Panc1 (cell line): ENCODE results near the gene ZNF57. TPM values are rescaled to one million over a fixed set of nuclear protein-coding genes. Genes with fewer than 3 reads are reported as not detected.
"Not testable (repeated sequence)": the region's sequence is repeated elsewhere in the genome, so short reads cannot be mapped to it uniquely, and the experiment has no call there.

Source experiments
- ATAC-seq: fragments of 200-7000 bp; cut with Tn5 transposase; 2 replicates; pipeline ENCODE4 v1.9.1; 2020; ENCODE audit warnings: mild to moderate bottlenecking, moderate library complexity
- BruUV-seq: library from RNA; stranded (reverse); fragments of 400-500 nt; replicated peaks from 2 replicates; lab custom pipeline; 2021; lab: Mats Ljungman, UMichigan
- CTCF ChIA-PET: fragments of 300-600 bp; sonication (Branson Sonifier 250); formaldehyde crosslinking; loops from one replicate; lab custom pipeline; 2022; ENCODE audit warnings: antibody characterized with exemption; lab: Charles Lee
- POLR2A ChIA-PET: fragments of 300-600 bp; sonication (Branson Sonifier 250); formaldehyde crosslinking; loops from one replicate; lab custom pipeline; 2022; ENCODE audit warnings: antibody characterized with exemption; lab: Charles Lee
- DNase-seq: peaks from one replicate; pipeline ENCODE4 v3.0.0-alpha.2; 2010; ENCODE audit warnings: low read depth, low spot score
- H3K27ac ChIP-seq: 2 replicates; pipeline ENCODE4 v1.5.1; 2011; ENCODE audit warnings: mild to moderate bottlenecking, low read length, inconsistent platforms
- H3K27me3 ChIP-seq: fragments of 200-500 bp; sonication (Bioruptor generic); 2 replicates; pipeline ENCODE4 v1.6.0; 2014; ENCODE audit warnings: low read length, inconsistent platforms; ENCODE audit not compliant: control insufficient read depth, insufficient read depth
- H3K36me3 ChIP-seq: fragments of 200-500 bp; sonication (Bioruptor generic); 2 replicates; pipeline ENCODE4 v1.5.1; 2014; ENCODE audit warnings: inconsistent platforms, mild to moderate bottlenecking, low read length, moderate library complexity; ENCODE audit not compliant: control insufficient read depth, insufficient read depth
- H3K4me1 ChIP-seq: 2 replicates; pipeline ENCODE4 v1.5.1; 2011; ENCODE audit warnings: inconsistent platforms, mild to moderate bottlenecking, low read length, moderate library complexity; ENCODE audit not compliant: control insufficient read depth, insufficient read depth
- H3K4me3 ChIP-seq, 2 experiments: 2 replicates each; pipeline ENCODE4 v1.5.1; 2011 to 2012; ENCODE audit warnings: low read depth in 2 of 2, low read length in 2 of 2, mild to moderate bottlenecking in 2 of 2, inconsistent platforms in 1 of 2, moderate library complexity in 1 of 2
- H3K9me3 ChIP-seq: fragments of 200-500 bp; sonication (Bioruptor generic); 2 replicates; pipeline ENCODE4 v1.5.1; 2014; ENCODE audit warnings: low read depth, mild to moderate bottlenecking, inconsistent platforms, low read length, moderate library complexity; ENCODE audit not compliant: control insufficient read depth, insufficient read depth
- POLR2AphosphoS5 ChIP-seq: IDR thresholded peaks from 2 replicates; pipeline ENCODE4 v1.6.1; 2012; ENCODE audit warnings: mild to moderate bottlenecking, low read depth, low read length, moderate library complexity
- SIN3A ChIP-seq: IDR thresholded peaks from 2 replicates; pipeline ENCODE4 v1.6.1; 2012; ENCODE audit warnings: low read depth, mild to moderate bottlenecking, low read length, moderate library complexity, borderline replicate concordance; ENCODE audit not compliant: insufficient read depth
- TCF7L2 ChIP-seq: IDR thresholded peaks from 2 replicates; pipeline ENCODE4 v1.6.1; 2011; ENCODE audit warnings: mild to moderate bottlenecking, low read depth, low read length, inconsistent platforms
- in situ Hi-C: cut with HindIII; loops from 2 replicates; pipeline ENCODE4 v1.10.0; 2016; ENCODE audit warnings: low sequenced_read_pairs, low pct_unique_long_range_greater_than_20kb
- intact Hi-C: fragments of 100-400 bp; cut with micrococcal nuclease; formaldehyde crosslinking; loops from one replicate; pipeline ENCODE4 v1.10.0; 2022; ENCODE audit not compliant: unreplicated experiment
- total RNA-seq: library from RNA; stranded (reverse); gene quantifications from one replicate; pipeline ENCODE4 v1.2.1, GENCODE V29; 2021; ENCODE audit not compliant: unreplicated experiment
- TF ChIP-seq, protein P1 (sequence below): fragments of 450-650 bp; IDR thresholded peaks from 2 replicates; pipeline ENCODE4 v1.5.1; 2017; ENCODE audit warnings: mild to moderate bottlenecking
- TF ChIP-seq, protein P2 (sequence below), 2 experiments: IDR thresholded peaks; 2 replicates each; pipeline ENCODE4 v1.6.1; 2011 to 2012; ENCODE audit warnings: low read depth in 2 of 2, control low read depth in 1 of 2, low read length in 1 of 2, mild to moderate bottlenecking in 1 of 2, moderate library complexity in 1 of 2; ENCODE audit not compliant: insufficient read depth in 1 of 2

Gene ZNF57
- total RNA-seq, 1 experiment from 2014 or later: 4.9 TPM

DNA sequence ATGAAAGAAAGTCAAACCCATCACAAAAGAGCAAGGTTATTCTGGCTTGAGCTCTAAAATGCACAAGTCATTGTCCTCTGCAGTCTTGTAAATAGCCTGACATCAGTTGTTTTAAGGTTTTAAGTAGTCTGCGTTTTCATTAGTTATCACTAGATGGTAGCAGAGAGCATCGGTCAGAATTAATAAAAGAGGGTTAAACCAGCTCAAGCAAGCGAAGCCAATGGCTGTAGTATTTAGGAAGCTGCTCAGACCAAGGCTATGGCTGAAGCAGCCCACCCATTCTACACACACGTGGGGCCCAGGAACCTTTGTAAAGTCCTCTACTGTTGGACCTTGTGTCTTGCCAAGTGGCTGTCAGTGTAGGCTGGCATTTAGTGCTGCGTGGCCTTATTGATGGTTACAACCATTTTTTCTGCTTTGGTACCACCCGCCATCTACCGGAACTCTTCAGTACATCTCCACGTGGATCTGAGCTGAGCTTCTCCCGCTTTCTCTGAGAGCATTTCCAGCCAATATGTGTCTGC, 13.3 kb upstream of the ZNF57 start:
- Histone ChIP-seq H3K4me3 (no peak overlapping the region), H3K4me1 (no peaks in the 10 kb centered on the region), H3K27ac (no peak overlapping the region), H3K36me3 (no peaks in the 10 kb centered on the region), H3K27me3 (no peaks in the 10 kb centered on the region), H3K9me3 (no peaks in the 10 kb centered on the region)
- ChIA-PET POLR2A (no interaction called here), CTCF (interaction anchor here (0.6 to 1.0 kb wide), 2 partner anchors 64 to 239 kb away, joined by 3 to 5 read pairs; no protein-coding TSS in a partner anchor)
- TF ChIP-seq, protein P1, sequence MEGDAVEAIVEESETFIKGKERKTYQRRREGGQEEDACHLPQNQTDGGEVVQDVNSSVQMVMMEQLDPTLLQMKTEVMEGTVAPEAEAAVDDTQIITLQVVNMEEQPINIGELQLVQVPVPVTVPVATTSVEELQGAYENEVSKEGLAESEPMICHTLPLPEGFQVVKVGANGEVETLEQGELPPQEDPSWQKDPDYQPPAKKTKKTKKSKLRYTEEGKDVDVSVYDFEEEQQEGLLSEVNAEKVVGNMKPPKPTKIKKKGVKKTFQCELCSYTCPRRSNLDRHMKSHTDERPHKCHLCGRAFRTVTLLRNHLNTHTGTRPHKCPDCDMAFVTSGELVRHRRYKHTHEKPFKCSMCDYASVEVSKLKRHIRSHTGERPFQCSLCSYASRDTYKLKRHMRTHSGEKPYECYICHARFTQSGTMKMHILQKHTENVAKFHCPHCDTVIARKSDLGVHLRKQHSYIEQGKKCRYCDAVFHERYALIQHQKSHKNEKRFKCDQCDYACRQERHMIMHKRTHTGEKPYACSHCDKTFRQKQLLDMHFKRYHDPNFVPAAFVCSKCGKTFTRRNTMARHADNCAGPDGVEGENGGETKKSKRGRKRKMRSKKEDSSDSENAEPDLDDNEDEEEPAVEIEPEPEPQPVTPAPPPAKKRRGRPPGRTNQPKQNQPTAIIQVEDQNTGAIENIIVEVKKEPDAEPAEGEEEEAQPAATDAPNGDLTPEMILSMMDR: peak; percentile 78
- no peak for TF ChIP-seq TCF7L2
- no TSS peak for BruUV-seq
- DNase-seq: peak; percentile 61
- intact Hi-C loops (no loop called here), in situ Hi-C loops (no loop called here)
- peak; percentile 88 for ATAC-seq

DNA sequence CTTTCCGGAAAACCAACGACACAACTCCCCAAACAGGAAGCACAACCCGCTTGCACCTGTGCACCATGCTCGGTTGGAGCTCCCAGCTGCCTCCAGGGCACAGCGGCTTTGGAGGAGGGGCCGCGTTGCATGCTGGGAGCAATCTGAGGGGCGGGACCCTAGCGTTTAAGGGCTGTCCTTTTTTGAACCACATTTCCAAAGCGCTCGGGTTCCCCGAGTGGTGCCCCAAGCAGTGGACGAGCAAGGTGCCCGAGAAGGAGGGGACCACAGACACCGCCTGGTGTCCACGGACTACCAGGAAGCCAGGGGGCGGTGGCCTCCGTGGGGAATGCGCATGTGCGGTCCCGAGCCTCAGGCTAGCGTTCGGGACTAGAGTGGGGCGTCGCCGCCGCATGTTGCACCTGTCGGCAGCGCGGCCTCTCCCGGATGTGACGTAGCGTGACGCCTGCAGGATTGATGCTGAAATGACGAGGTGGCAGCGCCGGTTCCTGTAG, 11.9 kb upstream of the ZNF57 start:
- no peaks in the 10 kb centered on the region for H3K4me1 ChIP-seq
- H3K9me3 ChIP-seq: no peaks in the 10 kb centered on the region
- TF ChIP-seq SIN3A (no peak), TCF7L2 (no peak), POLR2AphosphoS5 (no peak)
- TF ChIP-seq, protein P2, sequence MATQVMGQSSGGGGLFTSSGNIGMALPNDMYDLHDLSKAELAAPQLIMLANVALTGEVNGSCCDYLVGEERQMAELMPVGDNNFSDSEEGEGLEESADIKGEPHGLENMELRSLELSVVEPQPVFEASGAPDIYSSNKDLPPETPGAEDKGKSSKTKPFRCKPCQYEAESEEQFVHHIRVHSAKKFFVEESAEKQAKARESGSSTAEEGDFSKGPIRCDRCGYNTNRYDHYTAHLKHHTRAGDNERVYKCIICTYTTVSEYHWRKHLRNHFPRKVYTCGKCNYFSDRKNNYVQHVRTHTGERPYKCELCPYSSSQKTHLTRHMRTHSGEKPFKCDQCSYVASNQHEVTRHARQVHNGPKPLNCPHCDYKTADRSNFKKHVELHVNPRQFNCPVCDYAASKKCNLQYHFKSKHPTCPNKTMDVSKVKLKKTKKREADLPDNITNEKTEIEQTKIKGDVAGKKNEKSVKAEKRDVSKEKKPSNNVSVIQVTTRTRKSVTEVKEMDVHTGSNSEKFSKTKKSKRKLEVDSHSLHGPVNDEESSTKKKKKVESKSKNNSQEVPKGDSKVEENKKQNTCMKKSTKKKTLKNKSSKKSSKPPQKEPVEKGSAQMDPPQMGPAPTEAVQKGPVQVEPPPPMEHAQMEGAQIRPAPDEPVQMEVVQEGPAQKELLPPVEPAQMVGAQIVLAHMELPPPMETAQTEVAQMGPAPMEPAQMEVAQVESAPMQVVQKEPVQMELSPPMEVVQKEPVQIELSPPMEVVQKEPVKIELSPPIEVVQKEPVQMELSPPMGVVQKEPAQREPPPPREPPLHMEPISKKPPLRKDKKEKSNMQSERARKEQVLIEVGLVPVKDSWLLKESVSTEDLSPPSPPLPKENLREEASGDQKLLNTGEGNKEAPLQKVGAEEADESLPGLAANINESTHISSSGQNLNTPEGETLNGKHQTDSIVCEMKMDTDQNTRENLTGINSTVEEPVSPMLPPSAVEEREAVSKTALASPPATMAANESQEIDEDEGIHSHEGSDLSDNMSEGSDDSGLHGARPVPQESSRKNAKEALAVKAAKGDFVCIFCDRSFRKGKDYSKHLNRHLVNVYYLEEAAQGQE (IDR thresholded peaks at IDR 0.05; ENCODE audit: insufficient read depth in 1 of 2, low read depth in 2 of 2, low read length in 1 of 2): no peak
- TF ChIP-seq, protein P1: no peak
- H3K36me3 ChIP-seq: no peaks in the 10 kb centered on the region
- no TSS peak for BruUV-seq
- in situ Hi-C loops: no loop called here
- no peak overlapping the region for H3K4me3 ChIP-seq
- H3K27me3 ChIP-seq: no peaks in the 10 kb centered on the region
- intact Hi-C loops: no loop called here
- CTCF ChIA-PET: no interaction called here
- no peak for DNase-seq
- no peak overlapping the region for H3K27ac ChIP-seq
- POLR2A ChIA-PET: no interaction called here
- ATAC-seq: no peak

DNA sequence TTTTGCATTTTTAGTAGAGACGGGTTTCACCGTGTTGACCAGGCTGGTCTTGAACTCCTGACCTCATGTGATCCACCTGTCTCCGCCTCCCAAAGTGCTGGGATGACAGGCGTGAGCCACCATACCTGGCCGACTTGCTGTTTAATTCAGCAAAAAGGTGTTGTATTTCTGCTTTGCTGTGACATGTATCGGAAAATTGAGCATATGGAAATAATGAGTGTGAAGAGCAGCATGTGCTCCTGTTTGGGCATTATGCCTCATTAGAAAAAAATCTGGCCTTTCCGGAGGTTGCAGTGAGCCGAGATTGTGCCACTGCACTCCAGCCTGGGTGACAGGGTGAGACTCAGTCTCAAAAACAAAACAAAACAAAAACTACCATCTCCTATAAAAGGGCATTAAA, 10.2 kb upstream of the ZNF57 start:
- H3K4me1 ChIP-seq, BruUV-seq, intact Hi-C loops, DNase-seq, ATAC-seq, POLR2A ChIA-PET, H3K27me3 ChIP-seq, H3K4me3 ChIP-seq, CTCF ChIA-PET, H3K9me3 ChIP-seq, H3K27ac ChIP-seq, H3K36me3 ChIP-seq, in situ Hi-C loops: not testable (repeated sequence)
